Transverse colon (tissue), 4 donors: Measurements from ENCODE around the gene PRKCE. TPM values are rescaled to one million over a fixed set of nuclear protein-coding genes. Genes with fewer than 3 reads are reported as not detected.

Source experiments
- DNase-seq: peaks from one replicate; pipeline ENCODE4 v3.0.0-alpha.2; 2019
- H3K27ac ChIP-seq, 4 donors: fragments of 200-600 bp; sonication (generic); 2 replicates each; pipeline ENCODE4 v1.5.1; 2016 to 2018; ENCODE audit warnings: inconsistent platforms in 4 of 4
- H3K27me3 ChIP-seq: fragments of 200-600 bp; sonication (generic); 2 replicates; pipeline ENCODE4 v1.5.1; 2017; ENCODE audit warnings: inconsistent platforms
- H3K36me3 ChIP-seq, 4 donors: fragments of 200-600 bp; sonication (generic); 2 replicates each; pipeline ENCODE4 v1.5.1; 2017 to 2019; ENCODE audit warnings: inconsistent platforms in 4 of 4
- H3K4me1 ChIP-seq, 4 donors: fragments of 200-600 bp; sonication (generic); 2 replicates each; pipeline ENCODE4 v1.5.1; 2017 to 2020; ENCODE audit warnings: inconsistent platforms in 4 of 4
- H3K4me3 ChIP-seq, 4 donors: fragments of 200-600 bp; sonication (generic); 1 replicate in 1 of 4; 2 replicates in 3 of 4; pipeline versions ENCODE4 v1.5.1 to v1.6.1; 2017 to 2019; ENCODE audit warnings: inconsistent platforms in 4 of 4
- H3K9me3 ChIP-seq, 2 donors: fragments of 200-600 bp; sonication (generic); 2 replicates each; pipeline ENCODE4 v1.5.1; 2017 to 2019; ENCODE audit warnings: inconsistent platforms in 2 of 2
- EP300 ChIP-seq: sonication (generic); formaldehyde crosslinking; IDR thresholded peaks from one replicate; pipeline ENCODE4 v1.6.1; 2017; ENCODE audit warnings: antibody characterized with exemption, low read depth
- POLR2A ChIP-seq: fragments of 450-650 bp; IDR thresholded peaks from one replicate; pipeline ENCODE4 v1.6.1; 2016; ENCODE audit warnings: antibody characterized with exemption, mild to moderate bottlenecking, moderate library complexity
- POLR2AphosphoS5 ChIP-seq, 3 donors: sonication (generic); formaldehyde crosslinking; IDR thresholded peaks; one replicate each; pipeline ENCODE4 v1.6.1; 2016; ENCODE audit warnings: antibody characterized with exemption in 3 of 3
- WGBS, 2 donors: methylation state at CpG; one replicate each; pipeline ENCODE4 v1.1.5; 2018; ENCODE audit warnings: low coverage in 1 of 2; 5-methylcytosine and 5-hydroxymethylcytosine counted together
- in situ Hi-C, 4 donors: fragments of 200-750 bp; cut with MboI; loops; one replicate each; pipeline versions ENCODE4 v1.15.0 to v1.15.1; 2017; ENCODE audit warnings: low sequenced_read_pairs in 3 of 4, low pct_ligation_motif_present in 1 of 4, low pct_unique_long_range_greater_than_20kb in 1 of 4
- intact Hi-C: fragments of 100-400 bp; cut with DNase I; formaldehyde crosslinking; loops from one replicate; pipeline ENCODE4 v1.15.1; 2023; ENCODE audit warnings: low total_unique reads
- total RNA-seq, 4 donors: library from RNA; depleted of rRNA; stranded (reverse); fragments of >200 nt; gene quantifications; one replicate each; pipeline ENCODE4 v1.1.0, GENCODE V29; 2016
- TF ChIP-seq, protein P1 (sequence below), 5 experiments: fragments of 200-600 bp in 3 of 5; fragments of 450-650 bp in 2 of 5; sonication (generic) in 3 of 5; IDR thresholded peaks; 1 replicate in 2 of 5; 2 replicates in 3 of 5; pipeline ENCODE4 v1.5.1; 2016 to 2017; ENCODE audit warnings: antibody characterized with exemption in 5 of 5, inconsistent platforms in 3 of 5, mild to moderate bottlenecking in 2 of 5, moderate library complexity in 1 of 5

Gene PRKCE
- total RNA-seq, 4 donors from 2014 or later = 8.6 to 20.6 (median 11.3) TPM

DNA sequence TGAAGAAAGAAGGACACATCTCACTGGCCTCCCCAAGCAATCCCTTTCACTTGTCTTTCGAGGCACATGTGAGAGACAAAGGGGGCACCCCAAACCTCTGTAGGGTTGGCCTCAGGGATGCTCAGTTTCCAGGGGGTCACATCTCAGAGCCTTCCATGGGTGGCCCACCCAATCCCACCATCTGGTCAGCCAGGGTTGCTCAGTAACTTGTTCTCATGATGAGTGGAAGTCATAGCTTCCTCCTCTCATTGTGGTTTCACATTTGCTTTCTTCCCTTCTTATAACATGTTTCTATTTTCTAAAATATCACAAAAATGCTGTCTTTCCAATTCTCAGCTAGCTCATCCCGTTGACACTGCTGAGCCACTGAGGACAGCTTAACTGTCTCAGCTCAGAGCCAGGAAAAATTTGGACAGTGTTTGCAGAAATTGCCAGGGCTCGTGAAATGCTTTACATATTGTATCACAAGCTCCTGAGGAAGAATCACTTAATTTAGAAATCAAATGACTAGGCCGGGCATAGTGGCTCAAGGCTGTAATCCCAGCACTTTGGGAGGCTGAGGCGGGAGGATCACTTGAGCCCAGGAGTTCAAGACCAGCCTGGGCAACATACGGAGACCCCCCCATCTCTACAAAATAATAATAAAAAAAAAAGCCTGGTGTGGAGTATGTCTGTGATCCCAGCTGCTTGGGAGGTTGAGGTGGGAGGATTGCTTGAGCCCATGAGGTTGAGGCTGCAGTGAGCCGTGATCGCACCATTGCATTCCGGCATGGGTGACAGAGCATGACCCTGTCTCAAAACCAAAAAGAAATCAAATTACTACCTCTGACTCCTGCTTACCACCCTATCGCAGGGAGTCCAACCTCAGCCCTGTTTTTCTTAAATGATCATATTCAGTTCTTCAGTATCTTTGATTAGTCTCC lies 129.3 kb downstream of the PRKCE start:
- Histone ChIP-seq H3K36me3 (no peaks in the 10 kb centered on the region), H3K27ac (no peak overlapping the region), H3K4me3 (no peak overlapping the region), H3K9me3 (no peaks in the 10 kb centered on the region), H3K27me3 (no peaks in the 10 kb centered on the region), H3K4me1 (peaks cover 0 to 25% (median 6%) of the 10 kb centered on the region in 4 donors)
- TF ChIP-seq, protein P1, sequence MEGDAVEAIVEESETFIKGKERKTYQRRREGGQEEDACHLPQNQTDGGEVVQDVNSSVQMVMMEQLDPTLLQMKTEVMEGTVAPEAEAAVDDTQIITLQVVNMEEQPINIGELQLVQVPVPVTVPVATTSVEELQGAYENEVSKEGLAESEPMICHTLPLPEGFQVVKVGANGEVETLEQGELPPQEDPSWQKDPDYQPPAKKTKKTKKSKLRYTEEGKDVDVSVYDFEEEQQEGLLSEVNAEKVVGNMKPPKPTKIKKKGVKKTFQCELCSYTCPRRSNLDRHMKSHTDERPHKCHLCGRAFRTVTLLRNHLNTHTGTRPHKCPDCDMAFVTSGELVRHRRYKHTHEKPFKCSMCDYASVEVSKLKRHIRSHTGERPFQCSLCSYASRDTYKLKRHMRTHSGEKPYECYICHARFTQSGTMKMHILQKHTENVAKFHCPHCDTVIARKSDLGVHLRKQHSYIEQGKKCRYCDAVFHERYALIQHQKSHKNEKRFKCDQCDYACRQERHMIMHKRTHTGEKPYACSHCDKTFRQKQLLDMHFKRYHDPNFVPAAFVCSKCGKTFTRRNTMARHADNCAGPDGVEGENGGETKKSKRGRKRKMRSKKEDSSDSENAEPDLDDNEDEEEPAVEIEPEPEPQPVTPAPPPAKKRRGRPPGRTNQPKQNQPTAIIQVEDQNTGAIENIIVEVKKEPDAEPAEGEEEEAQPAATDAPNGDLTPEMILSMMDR (IDR thresholded peaks at IDR 0.05) = no peak
- TF ChIP-seq POLR2AphosphoS5 (IDR thresholded peaks at IDR 0.05) = no peak
- no peak for TF ChIP-seq EP300
- no peak for TF ChIP-seq POLR2A
- intact Hi-C loops (no loop called here), in situ Hi-C loops (no loop called here)
- DNase-seq = no peak
- 80 to 90% methylated on average over 3 to 10 of the region's 10 CpGs for WGBS, 2 donors

DNA sequence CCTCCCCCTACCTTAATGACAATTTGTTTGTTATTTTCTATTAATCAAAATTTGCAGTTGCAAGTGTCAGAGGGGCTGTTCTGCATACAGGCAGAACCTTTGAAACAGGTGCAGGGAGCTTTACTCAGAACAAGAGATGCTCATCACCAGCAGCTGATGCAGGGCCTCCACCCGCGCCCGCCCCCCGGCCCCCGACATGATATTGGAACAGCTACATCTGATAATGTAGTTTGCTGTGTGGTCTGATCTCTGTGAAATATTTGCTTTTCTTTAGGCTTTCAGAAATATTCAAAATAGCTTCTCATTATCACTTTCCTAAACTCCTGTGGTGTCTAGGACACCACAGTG lies 130.0 kb downstream of the PRKCE start:
- 78% methylated on average over 5 of the region's 5 CpGs; no CpG with 5 or more reads in 1 of the 2 donors for WGBS, 2 donors
- TF ChIP-seq EP300 (no peak), POLR2A (no peak), POLR2AphosphoS5 (IDR thresholded peaks at IDR 0.05) (no peak)
- TF ChIP-seq, protein P1 (IDR thresholded peaks at IDR 0.05) = no peak
- intact Hi-C loops (no loop called here), in situ Hi-C loops (no loop called here)
- Histone ChIP-seq H3K36me3 (no peaks in the 10 kb centered on the region), H3K4me3 (no peak overlapping the region), H3K27me3 (no peaks in the 10 kb centered on the region), H3K9me3 (no peaks in the 10 kb centered on the region), H3K27ac (no peak overlapping the region), H3K4me1 (peaks cover 0 to 23% (median 4%) of the 10 kb centered on the region in 4 donors)
- no peak for DNase-seq

DNA sequence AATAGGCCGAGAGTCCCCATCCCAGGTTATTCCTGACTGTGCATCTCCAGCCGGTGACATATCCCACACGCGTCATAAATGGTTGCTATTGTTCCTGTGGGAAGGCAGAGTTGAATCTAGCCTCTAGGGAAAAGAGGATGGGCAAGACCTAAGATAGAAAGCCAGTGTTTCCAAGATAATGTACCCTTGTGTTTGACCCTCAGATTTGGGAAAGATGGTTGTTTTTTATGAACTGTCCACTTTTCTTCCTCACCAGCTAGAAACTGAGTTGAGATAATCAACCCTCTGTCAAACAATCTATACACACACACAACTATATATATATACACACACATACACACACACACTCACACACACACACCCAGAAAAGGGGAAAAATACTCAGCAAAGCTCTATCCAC lies 131.0 kb downstream of the PRKCE start:
- H3K27ac ChIP-seq = no peak overlapping the region
- in situ Hi-C loops = no loop called here

DNA sequence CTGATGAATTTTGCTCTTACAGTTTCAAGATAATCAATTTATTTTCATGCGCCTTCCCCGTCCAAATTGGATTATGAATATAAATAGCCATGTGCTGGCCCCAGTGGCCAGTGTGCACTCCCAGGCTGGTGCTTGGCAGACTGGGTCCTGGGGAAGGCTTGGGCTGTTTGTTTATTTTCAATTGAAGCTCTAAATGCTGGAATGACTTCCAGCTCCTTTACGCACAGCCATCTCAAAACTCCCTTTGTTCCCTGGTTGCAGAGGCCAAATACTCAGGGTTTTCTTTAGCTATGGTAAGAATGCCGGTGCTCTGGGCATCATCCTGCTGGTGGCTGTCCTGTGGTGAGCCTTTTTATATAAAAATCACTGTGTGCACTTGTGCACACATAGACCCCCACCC lies 131.5 kb downstream of the PRKCE start:
- WGBS, 2 donors = 86% methylated on average over 3 to 4 of the region's 4 CpGs
- H3K4me1 ChIP-seq = peaks cover 0 to 20% (median 2%) of the 10 kb centered on the region in 4 donors
- no peak overlapping the region for H3K27ac ChIP-seq
- TF ChIP-seq POLR2AphosphoS5 (IDR thresholded peaks at IDR 0.05) (no peak), EP300 (no peak), POLR2A (no peak)
- H3K4me3 ChIP-seq = no peak overlapping the region
- in situ Hi-C loops = no loop called here
- H3K9me3 ChIP-seq = no peaks in the 10 kb centered on the region
- H3K27me3 ChIP-seq = no peaks in the 10 kb centered on the region
- H3K36me3 ChIP-seq = no peaks in the 10 kb centered on the region
- intact Hi-C loops = no loop called here
- no peak for DNase-seq

More for the DNA sequence above, 131.0 kb downstream of the PRKCE start:
- no peak for DNase-seq
- intact Hi-C loops = no loop called here
- no peaks in the 10 kb centered on the region for H3K9me3 ChIP-seq
- TF ChIP-seq, protein P1 (IDR thresholded peaks at IDR 0.05) = no peak
- TF ChIP-seq POLR2AphosphoS5 (IDR thresholded peaks at IDR 0.05) (no peak), POLR2A (no peak), EP300 (no peak)
- H3K4me3 ChIP-seq = no peak overlapping the region
- no peaks in the 10 kb centered on the region for H3K27me3 ChIP-seq
- 83 to 91% methylated on average over 4 of the region's 4 CpGs for WGBS, 2 donors
- H3K36me3 ChIP-seq = no peaks in the 10 kb centered on the region
- H3K4me1 ChIP-seq = peaks cover 0 to 20% (median 2%) of the 10 kb centered on the region in 4 donors
